Measurements from ENCODE around the gene TUNAR. TPM values are rescaled to one million over a fixed set of nuclear protein-coding genes. Genes with fewer than 3 reads are reported as not detected.

TUNAR gene
- total RNA-seq, 4 donors from 2014 or later: 0.54 TPM; not detected in 3

- H3K9me3 ChIP-seq: peaks cover 0 to 7% (median 0%) of the 10 kb centered on the region in 3 donors
- TF ChIP-seq POLR2AphosphoS5 (IDR thresholded peaks at IDR 0.05): no peak
- TF ChIP-seq POLR2A (IDR thresholded peaks at IDR 0.05): no peak
- no peak for TF ChIP-seq EP300 (IDR thresholded peaks at IDR 0.05)
- TF ChIP-seq CTCF (IDR thresholded peaks at IDR 0.05): no peak
- H3K4me1 ChIP-seq: no peaks in the 10 kb centered on the region
- no peak overlapping the region for H3K4me3 ChIP-seq
- H3K36me3 ChIP-seq: no peaks in the 10 kb centered on the region
- no peak for ATAC-seq
- H3K27me3 ChIP-seq: peaks cover 13% of the 10 kb centered on the region
- 68 to 73% methylated on average over 2 to 4 of the region's 4 CpGs for WGBS, 2 donors (ENCODE audit: low coverage in 1 of 2)
- no peak overlapping the region for H3K27ac ChIP-seq
These were observed 26.2 kb upstream of the TUNAR start for GRCh38 chr14:95850429-95850828.

- TF ChIP-seq POLR2AphosphoS5 (IDR thresholded peaks at IDR 0.05): no peak
These were observed 21.0 kb upstream of the TUNAR start for GRCh38 chr14:95855606-95856005.

GRCh38 chr14:95857275-95857674 lies 19.4 kb upstream of the TUNAR start:
- WGBS, 2 donors (ENCODE audit: low coverage in 1 of 2): 61 to 79% methylated on average over 2 of the region's 2 CpGs
- no peak for ATAC-seq
- Histone ChIP-seq H3K4me3 (no peak overlapping the region), H3K9me3 (no peaks in the 10 kb centered on the region), H3K4me1 (peaks cover 0 to 7% (median 0%) of the 10 kb centered on the region in 3 donors), H3K27me3 (peaks cover 8% of the 10 kb centered on the region), H3K36me3 (no peaks in the 10 kb centered on the region), H3K27ac (no peak overlapping the region)
- TF ChIP-seq POLR2AphosphoS5 (IDR thresholded peaks at IDR 0.05): no peak
- no peak for TF ChIP-seq POLR2A (IDR thresholded peaks at IDR 0.05)
- no peak for TF ChIP-seq EP300 (IDR thresholded peaks at IDR 0.05)
- TF ChIP-seq CTCF (IDR thresholded peaks at IDR 0.05): no peak

More at GRCh38 chr14:95855606-95856005, 21.0 kb upstream of the TUNAR start:
- ATAC-seq: no peak
- Histone ChIP-seq H3K4me1 (peaks cover 0 to 7% (median 0%) of the 10 kb centered on the region in 3 donors), H3K9me3 (peaks cover 0 to 7% (median 0%) of the 10 kb centered on the region in 3 donors), H3K27me3 (peaks cover 8% of the 10 kb centered on the region), H3K36me3 (no peaks in the 10 kb centered on the region), H3K27ac (no peak overlapping the region), H3K4me3 (no peak overlapping the region)
- whole genome bisulfite sequencing, 2 donors (ENCODE audit: low coverage in 1 of 2): 64 to 75% methylated on average over 2 to 3 of the region's 4 CpGs

GRCh38 chr14:95858893-95859292 lies 17.7 kb upstream of the TUNAR start:
- ATAC-seq: no peak
- no peak overlapping the region for H3K27ac ChIP-seq
- no peak overlapping the region for H3K4me3 ChIP-seq
- H3K27me3 ChIP-seq: peaks cover 14% of the 10 kb centered on the region
- no peaks in the 10 kb centered on the region for H3K9me3 ChIP-seq
- 75 to 84% methylated on average over 2 to 4 of the region's 4 CpGs for WGBS, 2 donors (ENCODE audit: low coverage in 1 of 2)
- TF ChIP-seq POLR2A (IDR thresholded peaks at IDR 0.05) (no peak), CTCF (IDR thresholded peaks at IDR 0.05) (no peak), POLR2AphosphoS5 (IDR thresholded peaks at IDR 0.05) (no peak), EP300 (IDR thresholded peaks at IDR 0.05) (no peak)
- H3K36me3 ChIP-seq: no peaks in the 10 kb centered on the region
- H3K4me1 ChIP-seq: peaks cover 0 to 7% (median 0%) of the 10 kb centered on the region in 3 donors

GRCh38 chr14:95862243-95862642 lies 14.4 kb upstream of the TUNAR start:
- 0 to 4% methylated on average over 3 of the region's 3 CpGs for WGBS, 2 donors (ENCODE audit: low coverage in 1 of 2)
- ATAC-seq: no peak
- H3K4me3 ChIP-seq: no peak overlapping the region

GRCh38 chr14:95863295-95863694 lies 13.3 kb upstream of the TUNAR start:
- Histone ChIP-seq H3K9me3 (peaks cover 0 to 8% (median 0%) of the 10 kb centered on the region in 3 donors), H3K27me3 (peaks cover 36% of the 10 kb centered on the region), H3K27ac (no peak overlapping the region), H3K36me3 (no peaks in the 10 kb centered on the region), H3K4me3 (no peak overlapping the region), H3K4me1 (no peaks in the 10 kb centered on the region)
- TF ChIP-seq EP300 (IDR thresholded peaks at IDR 0.05): no peak
- TF ChIP-seq POLR2AphosphoS5 (IDR thresholded peaks at IDR 0.05): no peak
- TF ChIP-seq POLR2A (IDR thresholded peaks at IDR 0.05): no peak
- TF ChIP-seq CTCF (IDR thresholded peaks at IDR 0.05): no peak
- WGBS, 2 donors (ENCODE audit: low coverage in 1 of 2): 92% methylated on average over 3 of the region's 4 CpGs; no CpG with 5 or more reads in 1 of the 2 donors
- no peak for ATAC-seq

More at GRCh38 chr14:95862243-95862642, 14.4 kb upstream of the TUNAR start:
- Histone ChIP-seq H3K36me3 (no peaks in the 10 kb centered on the region), H3K27ac (no peak overlapping the region), H3K4me1 (peaks cover 0 to 3% (median 0%) of the 10 kb centered on the region in 3 donors), H3K27me3 (peaks cover 36% of the 10 kb centered on the region), H3K9me3 (peaks cover 0 to 8% (median 0%) of the 10 kb centered on the region in 3 donors)
- TF ChIP-seq POLR2A (IDR thresholded peaks at IDR 0.05) (no peak), EP300 (IDR thresholded peaks at IDR 0.05) (no peak)

Measured in gastroesophageal sphincter (tissue), 4 donors.